ENCODE results near the gene SPTLC3.

Gene SPTLC3

DNA sequence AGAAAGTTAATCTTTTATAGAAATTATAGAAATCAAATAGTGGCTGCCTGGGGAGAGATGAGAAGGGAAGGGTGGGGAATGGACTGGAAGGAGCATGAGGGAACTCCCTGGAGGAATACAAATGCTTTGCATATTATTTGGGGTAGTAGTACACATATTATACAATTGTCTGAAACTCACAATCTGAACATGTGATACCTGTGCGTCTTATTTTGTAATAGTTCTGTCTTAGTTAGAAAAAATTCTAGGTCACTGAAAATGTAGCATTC is 30.7 kb upstream of the SPTLC3 start:
- TF ChIP-seq RAD21 (IDR thresholded peaks at IDR 0.05; ENCODE audit: low read depth): no peak
- no peak for TF ChIP-seq NFIC (IDR thresholded peaks at IDR 0.05)
- TF ChIP-seq, protein P1, sequence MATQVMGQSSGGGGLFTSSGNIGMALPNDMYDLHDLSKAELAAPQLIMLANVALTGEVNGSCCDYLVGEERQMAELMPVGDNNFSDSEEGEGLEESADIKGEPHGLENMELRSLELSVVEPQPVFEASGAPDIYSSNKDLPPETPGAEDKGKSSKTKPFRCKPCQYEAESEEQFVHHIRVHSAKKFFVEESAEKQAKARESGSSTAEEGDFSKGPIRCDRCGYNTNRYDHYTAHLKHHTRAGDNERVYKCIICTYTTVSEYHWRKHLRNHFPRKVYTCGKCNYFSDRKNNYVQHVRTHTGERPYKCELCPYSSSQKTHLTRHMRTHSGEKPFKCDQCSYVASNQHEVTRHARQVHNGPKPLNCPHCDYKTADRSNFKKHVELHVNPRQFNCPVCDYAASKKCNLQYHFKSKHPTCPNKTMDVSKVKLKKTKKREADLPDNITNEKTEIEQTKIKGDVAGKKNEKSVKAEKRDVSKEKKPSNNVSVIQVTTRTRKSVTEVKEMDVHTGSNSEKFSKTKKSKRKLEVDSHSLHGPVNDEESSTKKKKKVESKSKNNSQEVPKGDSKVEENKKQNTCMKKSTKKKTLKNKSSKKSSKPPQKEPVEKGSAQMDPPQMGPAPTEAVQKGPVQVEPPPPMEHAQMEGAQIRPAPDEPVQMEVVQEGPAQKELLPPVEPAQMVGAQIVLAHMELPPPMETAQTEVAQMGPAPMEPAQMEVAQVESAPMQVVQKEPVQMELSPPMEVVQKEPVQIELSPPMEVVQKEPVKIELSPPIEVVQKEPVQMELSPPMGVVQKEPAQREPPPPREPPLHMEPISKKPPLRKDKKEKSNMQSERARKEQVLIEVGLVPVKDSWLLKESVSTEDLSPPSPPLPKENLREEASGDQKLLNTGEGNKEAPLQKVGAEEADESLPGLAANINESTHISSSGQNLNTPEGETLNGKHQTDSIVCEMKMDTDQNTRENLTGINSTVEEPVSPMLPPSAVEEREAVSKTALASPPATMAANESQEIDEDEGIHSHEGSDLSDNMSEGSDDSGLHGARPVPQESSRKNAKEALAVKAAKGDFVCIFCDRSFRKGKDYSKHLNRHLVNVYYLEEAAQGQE (IDR thresholded peaks at IDR 0.05; ENCODE audit: low read depth): no peak
- no peak for TF ChIP-seq YY1 (IDR thresholded peaks at IDR 0.05; ENCODE audit: low read depth)
- no peak for TF ChIP-seq TAF1 (IDR thresholded peaks at IDR 0.05; ENCODE audit: low read depth)
- no peak for TF ChIP-seq ZBTB7A (IDR thresholded peaks at IDR 0.05; ENCODE audit: low read depth)
- TF ChIP-seq CEBPB (IDR thresholded peaks at IDR 0.05): no peak
- no peak for TF ChIP-seq TCF12 (IDR thresholded peaks at IDR 0.05; ENCODE audit: low read depth)
- TF ChIP-seq, protein P2, sequence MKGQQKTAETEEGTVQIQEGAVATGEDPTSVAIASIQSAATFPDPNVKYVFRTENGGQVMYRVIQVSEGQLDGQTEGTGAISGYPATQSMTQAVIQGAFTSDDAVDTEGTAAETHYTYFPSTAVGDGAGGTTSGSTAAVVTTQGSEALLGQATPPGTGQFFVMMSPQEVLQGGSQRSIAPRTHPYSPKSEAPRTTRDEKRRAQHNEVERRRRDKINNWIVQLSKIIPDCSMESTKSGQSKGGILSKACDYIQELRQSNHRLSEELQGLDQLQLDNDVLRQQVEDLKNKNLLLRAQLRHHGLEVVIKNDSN (IDR thresholded peaks at IDR 0.05): no peak
- TF ChIP-seq TEAD4 (IDR thresholded peaks at IDR 0.05): no peak
- TF ChIP-seq CREB1 (IDR thresholded peaks at IDR 0.05; ENCODE audit: low read depth): no peak
- TF ChIP-seq FOXM1 (IDR thresholded peaks at IDR 0.05; ENCODE audit: borderline replicate concordance, low read depth): no peak
- TF ChIP-seq EP300 (IDR thresholded peaks at IDR 0.05; ENCODE audit: borderline replicate concordance): no peak
- TF ChIP-seq, protein P3, sequence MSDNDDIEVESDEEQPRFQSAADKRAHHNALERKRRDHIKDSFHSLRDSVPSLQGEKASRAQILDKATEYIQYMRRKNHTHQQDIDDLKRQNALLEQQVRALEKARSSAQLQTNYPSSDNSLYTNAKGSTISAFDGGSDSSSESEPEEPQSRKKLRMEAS (IDR thresholded peaks at IDR 0.05): no peak
- TF ChIP-seq EGR1 (IDR thresholded peaks at IDR 0.05): no peak

DNA sequence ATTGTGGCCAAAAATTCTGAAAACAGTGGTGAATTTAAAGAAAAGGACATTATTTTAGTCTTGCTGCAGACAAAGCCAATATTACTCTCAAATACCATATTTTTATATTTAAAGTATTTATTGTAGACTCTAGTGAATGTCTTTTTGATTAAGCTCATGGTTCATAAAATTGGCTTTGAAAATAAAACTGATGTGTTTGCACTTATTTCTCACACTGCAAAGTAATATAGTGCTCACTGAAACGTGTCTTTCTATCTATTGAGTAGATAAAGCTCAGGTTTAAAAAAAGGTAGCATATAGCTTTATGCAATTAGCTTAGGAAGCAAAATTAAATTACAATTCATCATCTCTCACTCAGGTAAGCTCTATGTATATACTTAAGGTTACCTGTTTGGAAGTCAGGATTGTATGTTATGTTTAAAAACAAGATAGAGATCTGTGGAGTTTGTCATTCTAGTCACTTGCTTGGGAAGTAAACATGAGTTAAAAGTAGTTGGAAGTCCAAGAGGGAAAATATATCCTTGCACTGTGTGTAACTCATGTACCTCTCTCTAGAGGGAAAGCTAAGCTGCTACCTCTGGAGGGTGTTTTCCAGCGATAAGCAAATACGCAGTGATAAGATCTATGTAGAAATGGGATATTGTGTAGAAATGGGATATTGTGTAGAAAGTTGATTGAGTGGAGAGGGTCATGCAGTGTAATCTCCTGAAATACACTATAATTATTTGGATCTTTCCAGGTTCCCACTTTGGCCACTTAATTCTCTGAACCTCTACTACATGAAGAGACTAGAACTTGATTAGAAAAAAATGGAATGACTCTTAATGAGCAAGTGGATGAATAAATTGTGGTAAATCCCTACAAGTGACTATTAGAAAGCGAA is 29.9 kb upstream of the SPTLC3 start:
- TF ChIP-seq EGR1 (IDR thresholded peaks at IDR 0.05) (no peak), YY1 (IDR thresholded peaks at IDR 0.05; ENCODE audit: low read depth) (no peak), TAF1 (IDR thresholded peaks at IDR 0.05; ENCODE audit: low read depth) (no peak)
- TF ChIP-seq, protein P1 (IDR thresholded peaks at IDR 0.05; ENCODE audit: low read depth): no peak

DNA sequence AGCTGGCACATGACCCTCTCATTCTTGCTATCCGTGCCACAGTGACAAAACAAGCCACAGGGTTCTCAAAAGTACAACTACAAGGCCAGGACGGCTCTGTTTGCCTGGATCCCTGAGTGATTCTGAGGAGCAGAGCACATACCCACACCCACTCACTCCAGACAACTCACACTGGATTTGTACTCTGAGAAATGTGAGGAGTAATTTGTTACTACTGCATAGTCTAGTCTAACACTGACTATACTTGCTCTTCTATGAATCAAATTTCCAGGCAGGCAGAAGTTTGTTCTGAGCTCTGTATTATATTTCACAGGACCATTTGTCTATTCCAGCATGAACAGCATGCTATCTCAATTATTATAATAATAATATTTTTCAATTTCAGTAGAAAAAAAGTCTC is 26.7 kb upstream of the SPTLC3 start:
- TF ChIP-seq CEBPB (IDR thresholded peaks at IDR 0.05): no peak
- TF ChIP-seq TEAD4 (IDR thresholded peaks at IDR 0.05): no peak
- no peak for TF ChIP-seq NFIC (IDR thresholded peaks at IDR 0.05)
- TF ChIP-seq CREB1 (IDR thresholded peaks at IDR 0.05; ENCODE audit: low read depth): no peak
- TF ChIP-seq, protein P3 (IDR thresholded peaks at IDR 0.05): no peak
- no peak for TF ChIP-seq FOXM1 (IDR thresholded peaks at IDR 0.05; ENCODE audit: borderline replicate concordance, low read depth)
- no peak for TF ChIP-seq EP300 (IDR thresholded peaks at IDR 0.05; ENCODE audit: borderline replicate concordance)
- TF ChIP-seq YY1 (IDR thresholded peaks at IDR 0.05; ENCODE audit: low read depth): no peak
- no peak for TF ChIP-seq ZBTB7A (IDR thresholded peaks at IDR 0.05; ENCODE audit: low read depth)
- no peak for TF ChIP-seq TAF1 (IDR thresholded peaks at IDR 0.05; ENCODE audit: low read depth)
- TF ChIP-seq EGR1 (IDR thresholded peaks at IDR 0.05): no peak
- TF ChIP-seq, protein P2 (IDR thresholded peaks at IDR 0.05): no peak
- no peak for TF ChIP-seq RAD21 (IDR thresholded peaks at IDR 0.05; ENCODE audit: low read depth)
- no peak for TF ChIP-seq TCF12 (IDR thresholded peaks at IDR 0.05; ENCODE audit: low read depth)
- TF ChIP-seq, protein P1 (IDR thresholded peaks at IDR 0.05; ENCODE audit: low read depth): no peak

DNA sequence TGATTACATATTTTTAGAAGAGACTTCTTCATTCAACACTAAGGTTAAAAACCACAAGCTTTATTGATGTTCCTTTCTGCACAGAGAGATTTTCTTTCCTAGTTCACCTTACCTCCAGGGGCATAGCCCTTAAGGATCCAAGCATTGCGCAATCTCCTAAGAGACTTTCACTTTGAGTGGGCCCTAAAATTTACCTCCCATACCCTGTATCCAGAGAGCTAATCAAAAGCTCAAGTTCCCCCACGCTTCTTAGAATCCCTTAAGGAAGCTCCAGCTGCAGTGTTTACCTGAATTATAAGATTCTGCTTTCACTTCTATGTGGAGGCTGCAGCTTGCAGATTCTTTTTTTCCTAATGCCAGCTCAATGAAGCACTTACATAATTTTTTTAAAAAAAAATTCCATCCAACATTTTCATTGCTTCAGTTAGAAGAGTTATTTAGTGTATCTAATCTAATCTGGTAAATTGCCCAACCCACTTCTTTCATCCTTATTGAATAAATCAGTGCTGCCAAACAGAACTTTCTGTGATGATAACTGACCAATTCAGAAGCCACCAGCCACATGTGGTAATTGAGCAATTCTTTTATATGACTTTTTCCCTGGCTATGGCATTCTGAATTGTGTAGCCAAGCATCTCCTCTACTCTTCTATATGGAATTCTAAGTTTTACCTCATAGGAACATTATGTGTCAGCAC is 24.6 kb upstream of the SPTLC3 start:
- TF ChIP-seq EP300 (IDR thresholded peaks at IDR 0.05; ENCODE audit: borderline replicate concordance): no peak
- peak; percentile 97 for TF ChIP-seq CEBPB (IDR thresholded peaks at IDR 0.05)
- no peak for TF ChIP-seq YY1 (IDR thresholded peaks at IDR 0.05; ENCODE audit: low read depth)

Data from Ishikawa (cell line).